HG02678 (cell line): Measurements from ENCODE around the gene MAML2.
A peak's percentile ranks its signal among the peaks of the same experiment; 100 is the strongest.
"Not testable (repeated sequence)": the region's sequence is repeated elsewhere in the genome, so short reads cannot be mapped to it uniquely, and the experiment has no call there.

Source experiments
- ATAC-seq: cut with Tn5 transposase; IDR thresholded peaks from one replicate; pipeline ENCODE4 v1.9.1; 2021; ENCODE audit warnings: mild to moderate bottlenecking, moderate library complexity; ENCODE audit not compliant: unreplicated experiment

Gene MAML2

DNA sequence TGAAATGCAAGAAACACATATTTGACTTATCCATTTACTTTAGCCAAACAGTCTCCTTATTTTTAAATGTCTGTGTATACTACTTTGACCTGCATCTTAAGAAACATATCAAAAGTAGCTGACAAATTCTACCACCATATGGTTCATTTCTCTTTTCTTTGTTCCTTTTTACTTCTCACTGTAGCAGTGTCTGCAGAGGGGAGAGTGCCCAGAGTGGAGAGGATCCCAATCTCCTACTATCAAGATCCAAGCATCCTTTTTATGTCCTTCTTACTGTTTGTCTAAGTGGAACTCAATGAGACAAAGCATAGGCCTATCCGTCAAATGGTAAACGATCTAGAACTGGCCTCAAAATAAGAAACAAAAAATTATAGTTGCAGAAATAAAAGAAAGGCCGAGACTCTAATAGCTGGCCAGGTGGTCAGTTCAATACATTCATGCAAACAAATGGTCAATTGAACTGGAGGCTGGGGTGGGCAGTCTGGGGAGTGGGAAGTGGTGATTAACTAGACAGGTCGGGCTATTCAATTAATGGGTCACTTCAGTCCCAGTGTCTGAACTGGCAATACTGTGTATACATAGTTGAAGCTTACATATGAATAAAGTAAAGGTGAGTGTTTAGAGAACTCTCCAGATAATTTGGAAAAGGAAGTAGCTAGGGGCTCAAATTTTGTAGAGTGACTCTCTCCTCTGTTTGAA is 149.1 kb downstream of the MAML2 start:
- ATAC-seq: no peak

GRCh38 chr11:96191752-96192151 is 151.2 kb downstream of the MAML2 start:
- ATAC-seq: no peak

DNA sequence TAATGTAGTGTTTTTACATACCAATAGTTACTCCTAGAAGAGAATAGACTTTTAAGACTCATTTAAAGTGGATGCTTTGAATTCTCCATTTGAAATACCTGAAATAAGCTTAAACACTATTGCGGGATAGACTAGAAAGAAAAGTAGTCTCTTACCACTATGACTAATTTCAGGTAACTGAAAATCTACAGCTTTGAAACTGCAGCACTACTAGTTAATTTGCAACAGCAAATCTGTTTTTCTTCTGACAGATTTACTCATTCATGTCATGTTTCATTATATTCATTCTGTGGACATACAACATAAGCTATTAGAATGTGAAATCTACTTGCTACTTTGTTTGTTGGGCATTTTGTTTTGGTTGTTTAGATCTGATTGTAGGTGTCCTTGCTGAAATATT is 153.6 kb downstream of the MAML2 start:
- ATAC-seq: peak; percentile 34

DNA sequence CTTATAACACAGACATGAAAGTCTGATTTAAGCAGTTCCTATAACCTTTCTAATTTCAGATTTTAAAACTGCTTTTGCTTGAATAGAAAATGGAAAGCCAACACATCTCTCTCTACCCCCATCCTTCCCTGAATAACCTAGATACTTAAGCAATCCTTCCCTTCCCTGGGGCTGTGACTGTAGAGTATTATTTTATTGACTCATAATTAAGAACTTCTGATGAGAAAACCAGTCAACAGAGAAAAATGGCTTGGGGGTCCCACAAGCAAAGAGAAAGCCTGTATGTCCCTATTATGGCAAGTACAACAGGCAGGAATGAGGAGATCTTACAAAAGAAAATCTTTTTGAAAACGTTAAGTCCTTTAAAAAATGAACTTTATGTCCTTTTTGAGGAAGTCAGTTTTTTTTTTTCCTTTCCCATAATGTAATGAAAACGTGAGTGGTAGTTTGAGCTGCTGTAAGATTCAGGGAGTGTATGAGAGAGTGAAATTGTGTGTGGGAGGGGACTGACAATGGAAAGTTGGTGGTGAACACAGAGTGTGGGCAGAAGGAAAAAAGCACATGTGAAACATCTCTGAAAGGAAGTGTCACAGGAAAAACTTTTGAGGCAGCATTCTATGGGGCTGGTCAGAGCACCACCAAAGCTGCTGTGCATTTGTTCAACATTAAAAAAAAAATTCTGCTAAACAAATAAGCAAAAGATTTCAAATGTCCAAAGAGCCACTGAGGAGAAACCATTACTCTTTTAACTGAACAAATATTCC is 154.6 kb downstream of the MAML2 start:
- peak; percentile 41 for ATAC-seq

DNA sequence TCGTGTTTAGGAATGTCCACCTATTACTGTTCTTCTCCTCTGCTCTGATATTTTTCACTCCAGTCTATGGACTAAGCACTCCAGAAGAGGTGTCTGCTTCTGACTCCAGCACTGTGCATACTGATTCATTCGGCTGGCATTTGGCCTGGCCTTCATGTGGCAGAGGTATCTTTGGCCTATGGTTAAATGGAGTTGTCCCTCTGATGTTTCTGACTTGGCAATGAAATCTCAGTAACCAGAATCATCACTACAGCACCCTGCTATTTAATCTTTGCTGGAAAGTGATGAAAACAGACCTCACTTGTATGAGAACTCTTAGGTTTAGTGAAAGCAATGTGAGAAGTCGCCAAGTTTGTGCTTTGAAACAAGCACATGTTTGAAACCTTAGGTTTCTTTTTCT is 155.2 kb downstream of the MAML2 start:
- ATAC-seq: no peak

- no peak for ATAC-seq
Measured at GRCh38 chr11:96186806-96187205, 156.2 kb downstream of the MAML2 start.

GRCh38 chr11:96185220-96185768 is 157.7 kb downstream of the MAML2 start:
- ATAC-seq: peak; percentile 73

DNA sequence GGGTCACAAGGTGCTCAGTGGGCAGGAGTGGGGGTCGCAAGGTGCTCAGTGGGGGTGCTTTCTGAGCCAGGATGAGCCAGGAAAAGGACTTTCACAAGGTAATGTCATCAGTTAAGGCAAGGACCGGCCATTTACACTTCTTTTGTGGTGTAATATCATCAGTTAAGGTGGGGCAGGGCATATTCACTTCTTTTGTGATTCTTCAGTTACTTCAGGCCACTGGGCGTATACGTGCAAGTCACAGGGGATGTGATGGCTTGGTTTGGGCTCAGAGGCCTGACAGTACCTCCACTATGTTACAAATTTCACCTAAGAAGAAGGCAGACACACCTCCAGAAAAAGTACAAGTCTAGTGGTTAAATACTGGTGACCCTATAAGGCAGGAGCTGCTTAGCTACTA is 162.1 kb downstream of the MAML2 start:
- not testable (repeated sequence) for ATAC-seq

DNA sequence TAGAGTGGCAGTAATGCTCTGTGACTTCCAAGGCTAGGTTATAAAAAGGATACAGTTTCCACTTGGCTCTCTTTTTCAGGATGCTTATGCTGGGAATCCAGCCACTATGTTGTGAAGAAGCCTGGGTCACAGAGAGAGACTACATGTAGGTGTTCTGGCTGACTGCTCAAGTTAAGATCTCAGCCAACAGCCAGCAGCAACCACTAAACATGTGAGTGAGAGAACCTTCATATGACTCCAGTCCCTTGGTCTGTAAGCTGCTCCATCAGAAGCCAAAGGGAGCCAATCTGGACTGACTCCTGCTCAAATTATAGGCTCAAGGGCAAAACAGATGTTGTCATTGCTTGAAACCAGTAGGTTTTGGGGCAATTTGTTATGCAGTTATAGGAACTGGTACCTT is 162.7 kb downstream of the MAML2 start:
- no peak for ATAC-seq

DNA sequence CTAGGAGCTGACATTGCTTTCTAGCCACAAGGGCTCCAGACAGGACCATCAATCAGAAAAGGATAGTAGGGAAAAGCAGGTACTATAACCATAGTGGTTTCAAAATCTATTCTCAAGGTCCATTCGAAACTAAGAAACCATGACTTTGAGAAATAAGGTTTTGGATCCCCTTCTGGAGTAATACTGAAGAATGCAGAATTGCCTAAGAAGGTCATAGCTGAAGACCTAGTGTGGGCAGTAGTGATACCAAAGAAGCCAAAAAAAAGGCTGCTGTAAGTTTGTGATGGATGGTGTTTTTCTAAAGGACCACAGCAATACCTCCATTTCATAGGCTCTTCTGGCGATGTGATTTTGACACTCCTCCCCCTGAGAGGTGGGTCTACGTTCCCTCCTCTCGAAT is 163.1 kb downstream of the MAML2 start:
- ATAC-seq: no peak

DNA sequence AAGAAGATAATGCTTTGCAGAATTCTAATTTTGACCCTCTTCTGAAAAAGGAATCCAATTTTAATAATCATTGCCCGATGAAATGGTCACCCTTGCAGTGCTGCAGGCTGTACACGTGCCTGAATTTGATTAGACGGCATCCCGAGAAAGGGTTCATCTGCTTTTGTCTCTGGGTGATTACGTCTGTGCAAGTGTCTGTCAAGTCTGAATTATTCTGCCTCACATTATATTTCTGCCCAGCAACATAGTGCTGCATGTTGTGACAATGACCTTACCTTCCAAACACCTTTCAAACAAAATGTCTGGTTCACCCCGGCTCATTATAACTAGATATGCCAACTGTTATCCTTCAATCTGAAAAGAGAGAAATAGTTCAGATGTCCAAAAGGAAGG is 164.1 kb downstream of the MAML2 start:
- no peak for ATAC-seq

- no peak for ATAC-seq
Measured at GRCh38 chr11:96178049-96178886, 164.7 kb downstream of the MAML2 start.

DNA sequence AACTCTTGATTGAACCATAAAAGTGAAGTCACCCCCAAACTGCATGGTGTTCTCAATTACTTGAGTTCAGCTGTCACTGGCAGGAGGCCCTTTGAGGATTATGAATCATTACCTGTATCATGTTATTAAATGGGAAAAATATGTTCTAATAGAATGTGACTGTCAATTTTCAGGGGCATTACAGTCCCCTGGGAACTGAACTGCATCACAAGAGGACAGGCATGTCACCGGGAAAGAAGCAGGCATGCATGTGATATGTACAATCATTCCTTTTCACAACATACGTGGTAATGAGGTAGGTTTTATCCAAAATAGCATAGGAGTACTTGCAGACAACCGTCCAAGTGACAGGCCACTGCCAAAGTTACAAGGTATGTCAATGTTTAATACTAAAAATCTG is 165.8 kb downstream of the MAML2 start:
- ATAC-seq: no peak

- no peak for ATAC-seq
Measured at GRCh38 chr11:96173906-96174305, 169.1 kb downstream of the MAML2 start.

GRCh38 chr11:96173422-96173821 is 169.6 kb downstream of the MAML2 start:
- ATAC-seq: no peak

DNA sequence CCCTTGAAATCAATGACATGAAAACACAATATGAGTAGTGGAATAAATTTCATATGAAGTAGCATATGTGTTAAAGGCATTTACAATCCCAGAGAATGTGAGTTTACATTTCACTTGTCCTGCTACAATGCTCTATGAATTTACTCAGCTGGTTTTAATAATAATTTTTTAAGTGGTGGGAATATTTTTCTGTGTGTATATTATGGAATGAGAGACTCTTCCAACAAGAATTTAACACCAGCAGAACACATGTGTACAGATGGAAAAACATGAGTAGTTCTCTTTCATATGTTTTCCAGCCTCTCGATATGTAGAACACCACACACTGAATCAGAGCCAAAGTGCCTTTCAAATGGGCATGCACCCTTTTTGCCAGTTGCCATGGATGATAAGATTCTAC is 170.4 kb downstream of the MAML2 start:
- no peak for ATAC-seq

DNA sequence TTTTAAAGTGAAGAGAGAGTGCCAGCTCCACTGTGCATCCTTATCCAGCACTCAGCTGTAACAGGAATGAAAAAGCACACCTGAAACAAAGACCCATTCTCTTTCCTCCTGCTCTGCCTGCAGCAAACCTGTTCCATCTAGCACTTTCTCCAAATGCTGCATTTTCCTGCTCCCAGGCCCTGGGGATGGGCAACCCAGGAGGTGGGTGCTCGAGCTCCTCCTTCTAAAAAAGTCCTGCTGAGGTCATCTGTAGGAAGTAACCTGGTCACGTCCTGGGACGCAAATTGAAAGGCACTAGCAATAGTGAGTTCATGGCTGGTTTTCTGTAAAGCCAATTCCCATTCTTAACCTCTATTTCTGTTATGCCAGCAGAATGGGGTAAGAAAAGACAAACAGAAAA is 173.7 kb downstream of the MAML2 start:
- ATAC-seq: no peak

GRCh38 chr11:96168623-96169022 is 174.4 kb downstream of the MAML2 start:
- no peak for ATAC-seq

- no peak for ATAC-seq
Measured at GRCh38 chr11:96167787-96168186, 175.2 kb downstream of the MAML2 start.

- ATAC-seq: no peak
Measured at GRCh38 chr11:96167203-96167758, 175.7 kb downstream of the MAML2 start.
